HCT116 (cell line): Measurements from ENCODE around the gene RAP2C. TPM values are rescaled to one million over a fixed set of nuclear protein-coding genes. Genes with fewer than 3 reads are reported as not detected.

ENCODE experiments used
- ATAC-seq: fragments of 200-7000 bp; cut with Tn5 transposase; 2 replicates; pipeline ENCODE4 v1.9.1; 2020; ENCODE audit warnings: mild to moderate bottlenecking, moderate library complexity
- BruUV-seq: library from RNA; stranded (reverse); fragments of 400-500 nt; replicated peaks from 2 replicates; lab custom pipeline; 2021; lab: Mats Ljungman, UMichigan
- CTCF ChIA-PET: fragments of 300-600 bp; sonication (Branson Sonifier 250); formaldehyde crosslinking; loops from one replicate; lab custom pipeline; 2021; ENCODE audit warnings: antibody characterized with exemption; lab: Charles Lee
- POLR2A ChIA-PET: fragments of 300-600, 350-600 bp; sonication (Branson Sonifier 250); formaldehyde crosslinking; loops from one replicate; lab custom pipeline; 2021; ENCODE audit warnings: antibody characterized with exemption; lab: Charles Lee
- RAD21 ChIA-PET, 2 experiments: fragments of 300-600 bp; sonication (Branson Sonifier 250); formaldehyde crosslinking; loops; one replicate each; lab custom pipeline; 2023; ENCODE audit warnings: low total read pairs in 2 of 2; ENCODE audit not compliant: uncharacterized antibody in 2 of 2, unreplicated experiment in 2 of 2, low non-redundant PET in 1 of 2; lab: Charles Lee
- DNase-seq: peaks from one replicate; pipeline ENCODE4 v3.0.0-alpha.2; 2010; ENCODE audit warnings: low read depth, low spot score
- H2AFZ ChIP-seq: fragments of 200-600 bp; shearing (Covaris generic), sonication (generic); 2 replicates; pipeline ENCODE4 v1.6.1; 2017; ENCODE audit warnings: low read depth, mixed run types, mixed read lengths, antibody characterized with exemption, low read length; ENCODE audit not compliant: poor library complexity, severe bottlenecking
- H3K27ac ChIP-seq: 2 replicates; pipeline ENCODE4 v1.5.1; 2012; ENCODE audit warnings: low read depth, low read length
- H3K27me3 ChIP-seq: fragments of 200-600 bp; sonication (generic); 2 replicates; pipeline ENCODE4 v1.6.1; 2016; ENCODE audit warnings: mixed run types, low read length, mixed read lengths; ENCODE audit not compliant: insufficient read depth
- H3K36me3 ChIP-seq, 2 experiments: fragments of 200-500 bp in 1 of 2; fragments of 200-600 bp in 1 of 2; sonication (Bioruptor generic) in 1 of 2; sonication (generic) in 1 of 2; 2 replicates each; pipeline versions ENCODE4 v1.5.1 to v1.6.1; 2014 to 2016; ENCODE audit warnings: low read length in 2 of 2, inconsistent platforms in 1 of 2, mixed read lengths in 1 of 2, mixed run types in 1 of 2; ENCODE audit not compliant: insufficient read depth in 2 of 2, control insufficient read depth in 1 of 2
- H3K4me1 ChIP-seq, 2 experiments: fragments of 200-600 bp in 1 of 2; sonication (generic) in 1 of 2; 2 replicates each; pipeline versions ENCODE4 v1.5.1 to v1.6.1; 2012 to 2017; ENCODE audit warnings: low read length in 2 of 2, inconsistent platforms in 1 of 2, mild to moderate bottlenecking in 1 of 2, mixed read lengths in 1 of 2, mixed run types in 1 of 2, moderate library complexity in 1 of 2; ENCODE audit not compliant: insufficient read depth in 2 of 2, control insufficient read depth in 1 of 2
- H3K4me2 ChIP-seq: fragments of 200-600 bp; sonication (generic); 2 replicates; pipeline ENCODE4 v1.6.1; 2017; ENCODE audit warnings: mixed run types, low read length, mixed read lengths
- H3K4me3 ChIP-seq, 2 experiments: fragments of 200-600 bp in 1 of 2; sonication (generic) in 1 of 2; replicated peaks in 1 of 2; 2 replicates each; pipeline ENCODE4 v1.5.1; 2011 to 2016; ENCODE audit warnings: low read length in 2 of 2, control low read depth in 1 of 2, low read depth in 1 of 2, mild to moderate bottlenecking in 1 of 2, mixed read lengths in 1 of 2, mixed run types in 1 of 2
- H3K79me2 ChIP-seq: fragments of 200-600 bp; sonication (generic); 2 replicates; pipeline ENCODE4 v1.6.1; 2017; ENCODE audit warnings: mild to moderate bottlenecking, mixed run types, low read length, moderate library complexity, mixed read lengths; ENCODE audit not compliant: insufficient read depth
- H3K9ac ChIP-seq: fragments of 200-600 bp; sonication (generic); 2 replicates; pipeline ENCODE4 v1.6.1; 2016; ENCODE audit warnings: low read length, mixed read lengths
- H3K9me2 ChIP-seq: fragments of 200-600 bp; sonication (generic), shearing (Covaris generic); 2 replicates; pipeline ENCODE4 v1.6.1; 2017; ENCODE audit warnings: mixed run types, mild to moderate bottlenecking, moderate library complexity; ENCODE audit not compliant: insufficient read depth
- H3K9me3 ChIP-seq, 2 experiments: fragments of 200-500 bp in 1 of 2; fragments of 200-600 bp in 1 of 2; sonication (Bioruptor generic) in 1 of 2; sonication (generic) in 1 of 2; 2 replicates each; pipeline ENCODE4 v1.6.1; 2014 to 2017; ENCODE audit warnings: low read length in 2 of 2, mixed read lengths in 2 of 2, inconsistent platforms in 1 of 2, low read depth in 1 of 2, mild to moderate bottlenecking in 1 of 2, mixed run types in 1 of 2, moderate library complexity in 1 of 2; ENCODE audit not compliant: control insufficient read depth in 1 of 2, insufficient read depth in 1 of 2
- H4K20me1 ChIP-seq: fragments of 200-600 bp; sonication (generic), shearing (Covaris generic); 2 replicates; pipeline ENCODE4 v1.6.1; 2017; ENCODE audit warnings: mixed run types, mild to moderate bottlenecking, moderate library complexity; ENCODE audit not compliant: insufficient read depth
- ATF3 ChIP-seq: IDR thresholded peaks from 2 replicates; pipeline ENCODE4 v1.6.1; 2012
- CBX3 ChIP-seq: IDR thresholded peaks from 2 replicates; pipeline ENCODE4 v1.6.1; 2012; ENCODE audit warnings: low read depth
- CEBPB ChIP-seq: IDR thresholded peaks from 2 replicates; pipeline ENCODE4 v1.6.1; 2012; ENCODE audit warnings: low read depth
- CTCF ChIP-seq, 3 experiments: fragments of 200-600 bp in 1 of 3; sonication (generic) in 1 of 3; IDR thresholded peaks in 2 of 3; conservative IDR thresholded peaks in 1 of 3; 2 replicates each; pipeline ENCODE4 v1.5.1; 2012 to 2017; ENCODE audit warnings: low read depth in 2 of 3, low read length in 2 of 3, antibody characterized with exemption in 1 of 3, borderline replicate concordance in 1 of 3, control low read depth in 1 of 3, mild to moderate bottlenecking in 1 of 3, mixed read lengths in 1 of 3, mixed run types in 1 of 3, moderate library complexity in 1 of 3; ENCODE audit not compliant: insufficient read depth in 1 of 3
- EGR1 ChIP-seq: IDR thresholded peaks from 2 replicates; pipeline ENCODE4 v1.6.1; 2012; ENCODE audit warnings: low read depth
- ELF1 ChIP-seq: IDR thresholded peaks from 2 replicates; pipeline ENCODE4 v1.6.1; 2012; ENCODE audit warnings: low read depth, borderline replicate concordance
- EZH2phosphoT487 ChIP-seq: fragments of 200-600 bp; IDR thresholded peaks from 2 replicates; pipeline ENCODE4 v1.6.1; 2018; ENCODE audit warnings: antibody characterized with exemption, borderline replicate concordance
- JUND ChIP-seq: IDR thresholded peaks from 2 replicates; pipeline ENCODE4 v1.6.1; 2012
- POLR2A ChIP-seq: IDR thresholded peaks from 2 replicates; pipeline ENCODE4 v1.7.0; 2011; ENCODE audit warnings: borderline replicate concordance; ENCODE audit not compliant: insufficient read depth, insufficient read length; ENCODE audit errors: extremely low read depth
- POLR2AphosphoS5 ChIP-seq: IDR thresholded peaks from 2 replicates; pipeline ENCODE4 v1.6.1; 2011; ENCODE audit warnings: mild to moderate bottlenecking, low read depth, low read length, moderate library complexity
- RAD21 ChIP-seq: IDR thresholded peaks from 2 replicates; pipeline ENCODE4 v1.6.1; 2012; ENCODE audit warnings: low read depth, mild to moderate bottlenecking
- REST ChIP-seq: IDR thresholded peaks from 2 replicates; pipeline ENCODE4 v1.6.1; 2012; ENCODE audit warnings: low read depth
- SIN3A ChIP-seq: IDR thresholded peaks from 2 replicates; pipeline ENCODE4 v1.6.1; 2012; ENCODE audit warnings: low read depth
- SP1 ChIP-seq: IDR thresholded peaks from 2 replicates; pipeline ENCODE4 v1.6.1; 2012; ENCODE audit warnings: low read depth
- TCF7L2 ChIP-seq: IDR thresholded peaks from 2 replicates; pipeline ENCODE4 v1.7.0; 2011; ENCODE audit warnings: borderline replicate concordance, inconsistent platforms; ENCODE audit not compliant: insufficient read depth, insufficient read length; ENCODE audit errors: extremely low read depth
- YY1 ChIP-seq: IDR thresholded peaks from 2 replicates; pipeline ENCODE4 v1.6.1; 2011; ENCODE audit warnings: low read length, low read depth, moderate library complexity, mild to moderate bottlenecking; ENCODE audit not compliant: insufficient replicate concordance; ENCODE audit errors: extremely low read depth
- ZFX ChIP-seq: fragments of 450-650 bp; IDR thresholded peaks from 2 replicates; pipeline ENCODE4 v1.6.1; 2017
- intact Hi-C: fragments of 100-400 bp; cut with micrococcal nuclease; formaldehyde crosslinking; loops from 2 replicates; pipeline ENCODE4 v1.10.0; 2022
- total RNA-seq: library from RNA; stranded (reverse); gene quantifications from one replicate; pipeline ENCODE4 v1.2.1, GENCODE V29; 2021; ENCODE audit not compliant: unreplicated experiment
- TF ChIP-seq, protein P1 (sequence below): IDR thresholded peaks from 2 replicates; pipeline ENCODE4 v1.6.1; 2011; ENCODE audit warnings: mild to moderate bottlenecking, low read length, moderate library complexity; ENCODE audit not compliant: insufficient replicate concordance; ENCODE audit errors: extremely low read depth

The RAP2C gene
- total RNA-seq, 1 experiment from 2014 or later = 19.9 TPM

DNA sequence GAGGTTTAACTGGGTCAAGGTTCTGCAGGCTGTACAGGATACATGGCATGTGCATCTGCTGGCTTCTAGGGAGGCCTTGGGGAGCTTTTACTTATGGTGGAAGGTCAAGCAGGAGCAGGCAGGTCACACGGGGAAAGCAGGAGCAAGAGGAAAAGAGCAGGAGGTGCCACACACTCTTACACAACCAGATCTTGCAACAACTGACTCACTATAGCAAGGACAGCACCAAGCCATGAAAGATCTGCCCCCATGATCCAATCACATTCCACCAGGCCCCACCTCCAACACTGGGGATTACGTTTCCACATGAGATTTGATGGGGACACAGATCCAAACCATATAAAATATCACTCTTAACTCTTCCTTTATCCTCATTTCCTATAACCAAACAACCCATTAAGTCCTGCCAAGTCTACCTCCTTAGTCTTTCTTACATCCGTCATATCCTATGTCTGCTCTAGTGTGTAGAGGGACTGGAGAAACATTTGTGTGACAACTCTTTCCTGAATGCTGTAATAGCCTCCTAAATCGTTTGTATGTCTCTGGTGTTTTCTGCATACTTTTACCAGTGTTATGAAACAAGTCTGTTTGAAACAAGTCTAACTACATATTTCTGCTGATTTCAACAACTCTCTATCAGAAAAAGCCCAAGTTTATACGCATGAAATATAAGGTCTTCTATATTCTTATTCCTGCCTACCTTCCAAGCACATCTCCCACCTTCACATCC is 8.3 kb upstream of the RAP2C start:
- H3K9ac ChIP-seq = no peak overlapping the region
- no peak for TF ChIP-seq ELF1
- TF ChIP-seq CTCF (IDR thresholded peaks at IDR 0.05 in 2 of 3, conservative IDR thresholded peaks at IDR 0.05 in 1 of 3; ENCODE audit: borderline replicate concordance in 1 of 3, insufficient read depth in 1 of 3, low read depth in 2 of 3, low read length in 2 of 3) = no peak
- TF ChIP-seq RAD21 = no peak
- no peak for TF ChIP-seq CEBPB
- no peak for TF ChIP-seq ZFX
- no peak for TF ChIP-seq POLR2AphosphoS5
- no peak for TF ChIP-seq TCF7L2
- no peak for TF ChIP-seq YY1
- TF ChIP-seq SIN3A = no peak
- TF ChIP-seq EGR1 = no peak
- TF ChIP-seq POLR2A = no peak
- no peak for TF ChIP-seq EZH2phosphoT487
- no peak for TF ChIP-seq SP1
- TF ChIP-seq, protein P1, sequence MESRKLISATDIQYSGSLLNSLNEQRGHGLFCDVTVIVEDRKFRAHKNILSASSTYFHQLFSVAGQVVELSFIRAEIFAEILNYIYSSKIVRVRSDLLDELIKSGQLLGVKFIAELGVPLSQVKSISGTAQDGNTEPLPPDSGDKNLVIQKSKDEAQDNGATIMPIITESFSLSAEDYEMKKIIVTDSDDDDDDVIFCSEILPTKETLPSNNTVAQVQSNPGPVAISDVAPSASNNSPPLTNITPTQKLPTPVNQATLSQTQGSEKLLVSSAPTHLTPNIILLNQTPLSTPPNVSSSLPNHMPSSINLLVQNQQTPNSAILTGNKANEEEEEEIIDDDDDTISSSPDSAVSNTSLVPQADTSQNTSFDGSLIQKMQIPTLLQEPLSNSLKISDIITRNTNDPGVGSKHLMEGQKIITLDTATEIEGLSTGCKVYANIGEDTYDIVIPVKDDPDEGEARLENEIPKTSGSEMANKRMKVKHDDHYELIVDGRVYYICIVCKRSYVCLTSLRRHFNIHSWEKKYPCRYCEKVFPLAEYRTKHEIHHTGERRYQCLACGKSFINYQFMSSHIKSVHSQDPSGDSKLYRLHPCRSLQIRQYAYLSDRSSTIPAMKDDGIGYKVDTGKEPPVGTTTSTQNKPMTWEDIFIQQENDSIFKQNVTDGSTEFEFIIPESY = no peak
- TF ChIP-seq REST = no peak
- no peak for TF ChIP-seq ATF3
- no peak for TF ChIP-seq CBX3
- TF ChIP-seq JUND = no peak
- DNase-seq (no peak), ATAC-seq (no peak)
- H3K4me3 ChIP-seq = no peak overlapping the region
- intact Hi-C loops = loop anchor here (2.0 kb wide), 1 partner anchor 385 kb away; no protein-coding TSS in a partner anchor
- peaks cover 0 to 6% of the 10 kb centered on the region in 2 experiments; a peak in 1 of 4 replicates for H3K4me1 ChIP-seq
- H3K9me3 ChIP-seq = no peaks in the 10 kb centered on the region
- no peaks in the 10 kb centered on the region for H3K79me2 ChIP-seq
- H3K27ac ChIP-seq = no peak overlapping the region
- H2AFZ ChIP-seq = no peak overlapping the region
- H3K4me2 ChIP-seq = no peak overlapping the region
- ChIA-PET CTCF (interaction anchor here (1.6 to 2.1 kb wide), 2 partner anchors 186 to 386 kb away, joined by 5 to 20 read pairs; no protein-coding TSS in a partner anchor), RAD21 (no interaction called here), POLR2A (no interaction called here)
- no peaks in the 10 kb centered on the region for H3K36me3 ChIP-seq
- no peaks in the 10 kb centered on the region for H4K20me1 ChIP-seq
- H3K27me3 ChIP-seq = no peaks in the 10 kb centered on the region
- no TSS peak for BruUV-seq
- H3K9me2 ChIP-seq = no peaks in the 10 kb centered on the region
